Sigmoid colon (tissue), 7 donors: Measurements from ENCODE around the gene GRIK4. TPM values are rescaled to one million over a fixed set of nuclear protein-coding genes. Genes with fewer than 3 reads are reported as not detected.

ENCODE experiments used
- DNase-seq: peaks from one replicate; pipeline ENCODE4 v3.0.0-alpha.2; 2019
- H3K27ac ChIP-seq, 4 donors: fragments of 200-600 bp; sonication (generic); one replicate each; pipeline ENCODE4 v1.5.1; 2016 to 2019; ENCODE audit warnings: mild to moderate bottlenecking in 1 of 4
- H3K27me3 ChIP-seq, 3 donors: fragments of 200-600 bp; sonication (generic); one replicate each; pipeline ENCODE4 v1.5.1; 2019; ENCODE audit warnings: mild to moderate bottlenecking in 1 of 3
- H3K36me3 ChIP-seq, 4 donors: fragments of 200-600 bp; sonication (generic); one replicate each; pipeline ENCODE4 v1.5.1; 2016 to 2019
- H3K4me1 ChIP-seq, 4 donors: fragments of 200-600 bp; sonication (generic); one replicate each; pipeline ENCODE4 v1.5.1; 2017 to 2019
- H3K4me3 ChIP-seq, 4 donors: fragments of 200-600 bp; sonication (generic); one replicate each; pipeline ENCODE4 v1.5.1; 2017 to 2019; ENCODE audit warnings: mild to moderate bottlenecking in 2 of 4, moderate library complexity in 1 of 4
- H3K9me3 ChIP-seq, 4 donors: fragments of 200-600 bp in 3 of 4; sonication (generic) in 3 of 4; one replicate each; pipeline versions ENCODE4 v1.5.1 to v1.6.1; 2013 to 2019
- EP300 ChIP-seq, 4 donors: sonication (generic); formaldehyde crosslinking; IDR thresholded peaks; one replicate each; pipeline ENCODE4 v1.6.1; 2017; ENCODE audit warnings: antibody characterized with exemption in 4 of 4
- POLR2A ChIP-seq, 2 donors: fragments of 450-650 bp; IDR thresholded peaks; one replicate each; pipeline ENCODE4 v1.6.1; 2016; ENCODE audit warnings: antibody characterized with exemption in 2 of 2, mild to moderate bottlenecking in 2 of 2, moderate library complexity in 2 of 2
- POLR2AphosphoS5 ChIP-seq, 4 donors: sonication (generic); formaldehyde crosslinking; IDR thresholded peaks; one replicate each; pipeline ENCODE4 v1.6.1; 2017; ENCODE audit warnings: antibody characterized with exemption in 4 of 4
- WGBS, 2 donors: extraction: QIAGEN DNeasy Blood & Tissue Kit; methylation state at CpG; one replicate each; pipeline ENCODE4 v1.1.7; 2013; 5-methylcytosine and 5-hydroxymethylcytosine counted together
- intact Hi-C: fragments of 100-400 bp; cut with DNase I; formaldehyde crosslinking; loops from one replicate; pipeline ENCODE4 v1.15.1; 2023
- polyA plus RNA-seq, 3 donors: library from polyadenylated mRNA; stranded (reverse); fragments of 200-250 nt; gene quantifications; one replicate each; pipeline ENCODE4 v1.2.3, GENCODE V29; 2013
- total RNA-seq, 4 donors: library from RNA; depleted of rRNA; stranded (reverse); fragments of >200 nt; gene quantifications; one replicate each; pipeline ENCODE4 v1.1.0, GENCODE V29; 2016
- TF ChIP-seq, protein P1 (sequence below), 4 experiments: fragments of 450-650 bp in 3 of 4; fragments of 200-600 bp in 1 of 4; IDR thresholded peaks; one replicate each; pipeline ENCODE4 v1.5.1; 2016 to 2019; ENCODE audit warnings: antibody characterized with exemption in 4 of 4, mild to moderate bottlenecking in 3 of 4, moderate library complexity in 2 of 4
- donor health status: healthy with polysubstance abuse.
- donor health status: Bipolar disorder and iron deficiency.
- donor health status: healthy.

Gene GRIK4
- total and polyA plus RNA-seq, 7 donors, result 0.10 to 0.36 (median 0.27) TPM; not detected in 4

- TF ChIP-seq EP300 (IDR thresholded peaks at IDR 0.05), result no peak
- TF ChIP-seq POLR2AphosphoS5 (IDR thresholded peaks at IDR 0.05), result no peak
- no peak for TF ChIP-seq POLR2A (IDR thresholded peaks at IDR 0.05)
- TF ChIP-seq, protein P1, sequence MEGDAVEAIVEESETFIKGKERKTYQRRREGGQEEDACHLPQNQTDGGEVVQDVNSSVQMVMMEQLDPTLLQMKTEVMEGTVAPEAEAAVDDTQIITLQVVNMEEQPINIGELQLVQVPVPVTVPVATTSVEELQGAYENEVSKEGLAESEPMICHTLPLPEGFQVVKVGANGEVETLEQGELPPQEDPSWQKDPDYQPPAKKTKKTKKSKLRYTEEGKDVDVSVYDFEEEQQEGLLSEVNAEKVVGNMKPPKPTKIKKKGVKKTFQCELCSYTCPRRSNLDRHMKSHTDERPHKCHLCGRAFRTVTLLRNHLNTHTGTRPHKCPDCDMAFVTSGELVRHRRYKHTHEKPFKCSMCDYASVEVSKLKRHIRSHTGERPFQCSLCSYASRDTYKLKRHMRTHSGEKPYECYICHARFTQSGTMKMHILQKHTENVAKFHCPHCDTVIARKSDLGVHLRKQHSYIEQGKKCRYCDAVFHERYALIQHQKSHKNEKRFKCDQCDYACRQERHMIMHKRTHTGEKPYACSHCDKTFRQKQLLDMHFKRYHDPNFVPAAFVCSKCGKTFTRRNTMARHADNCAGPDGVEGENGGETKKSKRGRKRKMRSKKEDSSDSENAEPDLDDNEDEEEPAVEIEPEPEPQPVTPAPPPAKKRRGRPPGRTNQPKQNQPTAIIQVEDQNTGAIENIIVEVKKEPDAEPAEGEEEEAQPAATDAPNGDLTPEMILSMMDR (IDR thresholded peaks at IDR 0.05), result no peak
- Histone ChIP-seq H3K4me1 (no peaks in the 10 kb centered on the region), H3K9me3 (no peaks in the 10 kb centered on the region), H3K27me3 (no peaks in the 10 kb centered on the region), H3K27ac (no peak overlapping the region), H3K36me3 (no peaks in the 10 kb centered on the region), H3K4me3 (no peak overlapping the region)
- intact Hi-C loops, result no loop called here
- 87 to 89% methylated on average over 14 of the region's 14 CpGs for WGBS, 2 donors
- no peak for DNase-seq
These were observed 43.4 kb downstream of the GRIK4 start for GRCh38 chr11:120554766-120555432.

- H3K36me3 ChIP-seq, result no peaks in the 10 kb centered on the region
- WGBS, 2 donors, result 68 to 80% methylated on average over 11 of the region's 11 CpGs
- H3K9me3 ChIP-seq, result no peaks in the 10 kb centered on the region
- no peak overlapping the region for H3K27ac ChIP-seq
- TF ChIP-seq POLR2AphosphoS5 (IDR thresholded peaks at IDR 0.05) (no peak), POLR2A (IDR thresholded peaks at IDR 0.05) (no peak), EP300 (IDR thresholded peaks at IDR 0.05) (no peak)
- TF ChIP-seq, protein P1 (IDR thresholded peaks at IDR 0.05), result no peak
- H3K27me3 ChIP-seq, result no peaks in the 10 kb centered on the region
- H3K4me1 ChIP-seq, result no peaks in the 10 kb centered on the region
- intact Hi-C loops, result no loop called here
- DNase-seq, result no peak
- no peak overlapping the region for H3K4me3 ChIP-seq
These were observed 43.9 kb downstream of the GRIK4 start for GRCh38 chr11:120555433-120555773.

DNA sequence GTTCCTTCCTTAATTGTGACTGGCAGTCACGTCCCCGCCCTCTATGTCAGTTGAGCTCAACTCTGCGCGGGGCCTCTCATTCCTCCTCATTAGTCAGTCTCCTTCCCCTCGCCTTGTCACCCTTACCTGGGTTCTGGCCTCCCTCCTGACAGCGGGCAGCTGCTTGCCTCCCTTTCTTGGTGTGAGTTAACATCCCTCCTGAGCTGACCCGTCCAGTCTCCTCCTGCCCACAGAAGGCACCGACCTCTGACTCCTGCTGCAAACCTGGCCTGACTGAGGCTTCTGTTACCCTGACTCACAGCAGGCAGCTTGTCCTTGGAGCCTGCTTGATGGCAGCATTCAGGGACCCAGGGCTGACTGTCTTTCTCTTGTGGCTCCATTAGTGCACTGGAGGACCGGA, 45.2 kb downstream of the GRIK4 start:
- Histone ChIP-seq H3K4me3 (no peak overlapping the region), H3K4me1 (no peaks in the 10 kb centered on the region), H3K27me3 (no peaks in the 10 kb centered on the region), H3K27ac (no peak overlapping the region), H3K36me3 (no peaks in the 10 kb centered on the region), H3K9me3 (no peaks in the 10 kb centered on the region)
- DNase-seq, result no peak
- no peak for TF ChIP-seq EP300 (IDR thresholded peaks at IDR 0.05)
- no peak for TF ChIP-seq POLR2A (IDR thresholded peaks at IDR 0.05)
- TF ChIP-seq, protein P1 (IDR thresholded peaks at IDR 0.05), result no peak
- TF ChIP-seq POLR2AphosphoS5 (IDR thresholded peaks at IDR 0.05), result no peak
- intact Hi-C loops, result no loop called here
- WGBS, 2 donors, result 65 to 77% methylated on average over 9 of the region's 9 CpGs

- H3K4me1 ChIP-seq, result peaks cover 0 to 1% (median under 1%) of the 10 kb centered on the region in 4 donors
- H3K9me3 ChIP-seq, result no peaks in the 10 kb centered on the region
- peaks cover 1 to 9% (median 9%) of the 10 kb centered on the region in 3 donors for H3K27me3 ChIP-seq
- H3K4me3 ChIP-seq, result no peak overlapping the region
- WGBS, 2 donors, result 86 to 89% methylated on average over 8 of the region's 8 CpGs
- TF ChIP-seq EP300 (IDR thresholded peaks at IDR 0.05), result no peak
- no peak for TF ChIP-seq POLR2AphosphoS5 (IDR thresholded peaks at IDR 0.05)
- no peak for TF ChIP-seq POLR2A (IDR thresholded peaks at IDR 0.05)
- TF ChIP-seq, protein P1 (IDR thresholded peaks at IDR 0.05), result no peak
- intact Hi-C loops, result no loop called here
- DNase-seq, result no peak
- no peaks in the 10 kb centered on the region for H3K36me3 ChIP-seq
- H3K27ac ChIP-seq, result no peak overlapping the region
These were observed 47.3 kb downstream of the GRIK4 start for GRCh38 chr11:120558744-120559431.
